DND-41 (cell line): ENCODE data around the gene XYLT1.

ENCODE experiments used
- ATAC-seq: fragments of 200-7000 bp; cut with Tn5 transposase; 3 replicates; pipeline ENCODE4 v1.9.1; 2021; ENCODE audit warnings: low read depth; ENCODE audit not compliant: insufficient read depth
- DNase-seq: peaks from one replicate; pipeline ENCODE4 v3.0.0-alpha.2; 2020
- H2AFZ ChIP-seq: 2 replicates; pipeline ENCODE4 v1.6.0; 2012; ENCODE audit warnings: low read depth, low read length
- H3K27ac ChIP-seq: 2 replicates; pipeline ENCODE4 v1.5.1; 2012; ENCODE audit warnings: low read length, inconsistent platforms
- H3K27me3 ChIP-seq: fragments of 200-600 bp; sonication (generic); 2 replicates; pipeline ENCODE4 v1.6.0; 2012; ENCODE audit warnings: low read length, mild to moderate bottlenecking, inconsistent platforms; ENCODE audit not compliant: insufficient read depth, poor library complexity
- H3K36me3 ChIP-seq: 2 replicates; pipeline ENCODE4 v1.5.1; 2012; ENCODE audit warnings: low read length, inconsistent platforms; ENCODE audit not compliant: insufficient read depth
- H3K4me1 ChIP-seq: 2 replicates; pipeline ENCODE4 v1.5.1; 2012; ENCODE audit warnings: mild to moderate bottlenecking, low read length; ENCODE audit not compliant: insufficient read depth
- H3K4me2 ChIP-seq: 2 replicates; pipeline ENCODE4 v1.6.0; 2012; ENCODE audit warnings: mild to moderate bottlenecking, moderate library complexity, low read length, inconsistent platforms; ENCODE audit not compliant: insufficient read depth
- H3K4me3 ChIP-seq, 2 experiments: fragments of 200-600 bp in 1 of 2; shearing (Covaris generic) in 1 of 2; 2 replicates each; pipeline ENCODE4 v1.5.1; 2012 to 2016; ENCODE audit warnings: inconsistent platforms in 2 of 2, low read length in 2 of 2, mild to moderate bottlenecking in 2 of 2, low read depth in 1 of 2, moderate library complexity in 1 of 2
- H3K79me2 ChIP-seq: 2 replicates; pipeline ENCODE4 v1.6.0; 2012; ENCODE audit warnings: low read length, inconsistent platforms; ENCODE audit not compliant: insufficient read depth
- H3K9ac ChIP-seq: 2 replicates; pipeline ENCODE4 v1.6.0; 2012; ENCODE audit warnings: low read depth, mild to moderate bottlenecking, inconsistent platforms, low read length, moderate library complexity
- H3K9me3 ChIP-seq: 2 replicates; pipeline ENCODE4 v1.5.1; 2012; ENCODE audit warnings: low read length, moderate library complexity, mild to moderate bottlenecking, inconsistent platforms; ENCODE audit not compliant: insufficient read depth, severe bottlenecking
- H4K20me1 ChIP-seq: 2 replicates; pipeline ENCODE4 v1.6.0; 2012; ENCODE audit warnings: low read length; ENCODE audit not compliant: insufficient read depth
- CTCF ChIP-seq: IDR thresholded peaks from 2 replicates; pipeline ENCODE4 v1.5.1; 2012; ENCODE audit warnings: borderline replicate concordance, low read length, moderate library complexity, mild to moderate bottlenecking; ENCODE audit not compliant: poor library complexity, severe bottlenecking; ENCODE audit errors: extremely low read depth
- EZH2 ChIP-seq: IDR thresholded peaks from 3 replicates; pipeline ENCODE4 v1.6.1; 2012; ENCODE audit warnings: borderline replicate concordance, low read depth, mild to moderate bottlenecking, moderate library complexity, low read length, inconsistent platforms; ENCODE audit not compliant: severe bottlenecking

Gene XYLT1

GRCh38 chr16:17397499-17397891, 73.3 kb downstream of the XYLT1 start:
- no peaks in the 10 kb centered on the region for H3K79me2 ChIP-seq
- no peak overlapping the region for H3K4me2 ChIP-seq
- DNase-seq, result no peak
- ATAC-seq, result no peak
- no peaks in the 10 kb centered on the region for H3K9me3 ChIP-seq
- no peak overlapping the region for H2AFZ ChIP-seq
- H3K9ac ChIP-seq, result no peak overlapping the region
- no peaks in the 10 kb centered on the region for H4K20me1 ChIP-seq
- H3K4me1 ChIP-seq, result no peaks in the 10 kb centered on the region
- no peak overlapping the region for H3K4me3 ChIP-seq
- H3K27me3 ChIP-seq, result no peaks in the 10 kb centered on the region
- H3K36me3 ChIP-seq, result no peaks in the 10 kb centered on the region
- no peak overlapping the region for H3K27ac ChIP-seq
- TF ChIP-seq EZH2 (no peak), CTCF (no peak)

GRCh38 chr16:17396762-17397498, 73.8 kb downstream of the XYLT1 start:
- TF ChIP-seq CTCF (no peak), EZH2 (no peak)
- no peak for ATAC-seq
- Histone ChIP-seq H3K9me3 (no peaks in the 10 kb centered on the region), H3K79me2 (no peaks in the 10 kb centered on the region), H3K27me3 (no peaks in the 10 kb centered on the region), H3K4me2 (no peak overlapping the region), H3K4me3 (no peak overlapping the region), H4K20me1 (no peaks in the 10 kb centered on the region), H3K27ac (no peak overlapping the region), H3K4me1 (no peaks in the 10 kb centered on the region), H3K9ac (no peak overlapping the region), H2AFZ (no peak overlapping the region), H3K36me3 (no peaks in the 10 kb centered on the region)
- DNase-seq, result no peak

GRCh38 chr16:17395849-17396480, 74.8 kb downstream of the XYLT1 start:
- Histone ChIP-seq H3K4me1 (no peaks in the 10 kb centered on the region), H3K9ac (no peak overlapping the region), H3K79me2 (no peaks in the 10 kb centered on the region), H3K4me2 (no peak overlapping the region), H3K27ac (no peak overlapping the region), H3K36me3 (no peaks in the 10 kb centered on the region), H2AFZ (no peak overlapping the region), H3K9me3 (no peaks in the 10 kb centered on the region), H4K20me1 (no peaks in the 10 kb centered on the region), H3K27me3 (no peaks in the 10 kb centered on the region), H3K4me3 (no peak overlapping the region)
- TF ChIP-seq EZH2 (no peak), CTCF (no peak)
- no peak for ATAC-seq
- DNase-seq, result no peak
